DMS 273 (cell line): ENCODE data around the gene LSR.
"Not testable (repeated sequence)": the region's sequence is repeated elsewhere in the genome, so short reads cannot be mapped to it uniquely, and the experiment has no call there.

Experiments
- DNase-seq: peaks from one replicate; lab custom pipeline; 2025; ENCODE audit not compliant: unreplicated experiment; lab: John Stamatoyannopoulos, UW

LSR gene

GRCh38 chr19:35217649-35217990 is 31.2 kb upstream of the LSR start:
- no peak for DNase-seq

GRCh38 chr19:35219008-35219407 is 29.8 kb upstream of the LSR start:
- no peak for DNase-seq

- DNase-seq = no peak
Observed at GRCh38 chr19:35220315-35220921, 28.4 kb upstream of the LSR start.

- not testable (repeated sequence) for DNase-seq
Observed at GRCh38 chr19:35220973-35221590, 27.7 kb upstream of the LSR start.

GRCh38 chr19:35222373-35223015 is 26.3 kb upstream of the LSR start:
- no peak for DNase-seq

- DNase-seq = no peak
Observed at GRCh38 chr19:35223084-35223790, 25.6 kb upstream of the LSR start.

- no peak for DNase-seq
Observed at GRCh38 chr19:35223862-35224505, 24.8 kb upstream of the LSR start.

GRCh38 chr19:35224681-35225571 is 23.9 kb upstream of the LSR start:
- DNase-seq = no peak

GRCh38 chr19:35225951-35226350 is 22.9 kb upstream of the LSR start:
- no peak for DNase-seq

- no peak for DNase-seq
Observed at GRCh38 chr19:35226748-35227147, 22.1 kb upstream of the LSR start.

GRCh38 chr19:35228177-35228930 is 20.4 kb upstream of the LSR start, which contains the start of gene FAM187B:
FAM187B (minus strand) TSS chr19:35228739; CDS start chr19:35228680, 59 bp downstream.
- no peak for DNase-seq

- DNase-seq = no peak
Observed at GRCh38 chr19:35229601-35230000, 19.2 kb upstream of the LSR start.

GRCh38 chr19:35231956-35232645 is 16.7 kb upstream of the LSR start:
- DNase-seq = no peak

GRCh38 chr19:35232912-35233311 is 15.9 kb upstream of the LSR start:
- no peak for DNase-seq

GRCh38 chr19:35236638-35237400 is 12.0 kb upstream of the LSR start:
- peak; percentile 18 for DNase-seq

GRCh38 chr19:35239597-35239996 is 9.2 kb upstream of the LSR start:
- not testable (repeated sequence) for DNase-seq

GRCh38 chr19:35240327-35240726 is 8.5 kb upstream of the LSR start:
- no peak for DNase-seq

GRCh38 chr19:35241417-35241816 is 7.4 kb upstream of the LSR start:
- DNase-seq = no peak
